ENCODE measurements around the gene RBPMS2.

The RBPMS2 gene

GRCh38 chr15:64696481-64696880 is 78.9 kb downstream of the RBPMS2 start:
- H3K36me3 ChIP-seq (ENCODE audit: control insufficient read depth, insufficient read depth, low read length): peaks cover 19% of the 10 kb centered on the region
- H3K4me1 ChIP-seq (ENCODE audit: control insufficient read depth, insufficient read depth, low read length): peaks cover 31% of the 10 kb centered on the region
- H3K27me3 ChIP-seq (ENCODE audit: control insufficient read depth, insufficient read depth, low read length, poor library complexity, severe bottlenecking): no peaks in the 10 kb centered on the region
- no peak overlapping the region for H3K27ac ChIP-seq (ENCODE audit: insufficient read depth, low read depth, low read length, poor library complexity, severe bottlenecking)
- WGBS, 2 experiments: 93 to 100% methylated on average over 3 of the region's 3 CpGs
- no peak overlapping the region for H3K4me3 ChIP-seq (ENCODE audit: insufficient read depth, low read depth, low read length)
- H3K9me3 ChIP-seq (ENCODE audit: control insufficient read depth, low read length): no peaks in the 10 kb centered on the region

- Histone ChIP-seq H3K36me3 (ENCODE audit: control insufficient read depth, insufficient read depth, low read length) (peaks cover 26% of the 10 kb centered on the region), H3K4me1 (ENCODE audit: control insufficient read depth, insufficient read depth, low read length) (peaks cover 22% of the 10 kb centered on the region)
Observed at GRCh38 chr15:64695561-64695992, 79.8 kb downstream of the RBPMS2 start.

GRCh38 chr15:64694816-64695215 is 80.6 kb downstream of the RBPMS2 start:
- no peaks in the 10 kb centered on the region for H3K9me3 ChIP-seq (ENCODE audit: control insufficient read depth, low read length)
- H3K36me3 ChIP-seq (ENCODE audit: control insufficient read depth, insufficient read depth, low read length): peaks cover 33% of the 10 kb centered on the region
- H3K4me3 ChIP-seq (ENCODE audit: insufficient read depth, low read depth, low read length): no peak overlapping the region
- H3K4me1 ChIP-seq (ENCODE audit: control insufficient read depth, insufficient read depth, low read length): peaks cover 15% of the 10 kb centered on the region
- WGBS, 2 experiments: 91 to 98% methylated on average over 2 of the region's 2 CpGs
- peak overlapping the region; percentile 31 for H3K27ac ChIP-seq (ENCODE audit: insufficient read depth, low read depth, low read length, poor library complexity, severe bottlenecking)
- no peaks in the 10 kb centered on the region for H3K27me3 ChIP-seq (ENCODE audit: control insufficient read depth, insufficient read depth, low read length, poor library complexity, severe bottlenecking)

More at GRCh38 chr15:64695561-64695992, 79.8 kb downstream of the RBPMS2 start:
- H3K27ac ChIP-seq (ENCODE audit: insufficient read depth, low read depth, low read length, poor library complexity, severe bottlenecking): no peak overlapping the region
- no peaks in the 10 kb centered on the region for H3K9me3 ChIP-seq (ENCODE audit: control insufficient read depth, low read length)
- no peak overlapping the region for H3K4me3 ChIP-seq (ENCODE audit: insufficient read depth, low read depth, low read length)
- no peaks in the 10 kb centered on the region for H3K27me3 ChIP-seq (ENCODE audit: control insufficient read depth, insufficient read depth, low read length, poor library complexity, severe bottlenecking)
- WGBS, 2 experiments: 76 to 94% methylated on average over 1 to 6 of the region's 6 CpGs

GRCh38 chr15:64693134-64693533 is 82.3 kb downstream of the RBPMS2 start:
- Histone ChIP-seq H3K36me3 (ENCODE audit: control insufficient read depth, insufficient read depth, low read length) (peaks cover 45% of the 10 kb centered on the region), H3K4me3 (ENCODE audit: insufficient read depth, low read depth, low read length) (no peak overlapping the region), H3K9me3 (ENCODE audit: control insufficient read depth, low read length) (no peaks in the 10 kb centered on the region), H3K4me1 (ENCODE audit: control insufficient read depth, insufficient read depth, low read length) (no peaks in the 10 kb centered on the region), H3K27me3 (ENCODE audit: control insufficient read depth, insufficient read depth, low read length, poor library complexity, severe bottlenecking) (no peaks in the 10 kb centered on the region), H3K27ac (ENCODE audit: insufficient read depth, low read depth, low read length, poor library complexity, severe bottlenecking) (no peak overlapping the region)
- WGBS, 2 experiments: 96 to 97% methylated on average over 5 of the region's 5 CpGs

GRCh38 chr15:64691896-64692565 is 83.4 kb downstream of the RBPMS2 start:
- no peak overlapping the region for H3K27ac ChIP-seq (ENCODE audit: insufficient read depth, low read depth, low read length, poor library complexity, severe bottlenecking)
- peaks cover 51% of the 10 kb centered on the region for H3K36me3 ChIP-seq (ENCODE audit: control insufficient read depth, insufficient read depth, low read length)
- 91 to 94% methylated on average over 9 of the region's 9 CpGs for WGBS, 2 experiments
- H3K9me3 ChIP-seq (ENCODE audit: control insufficient read depth, low read length): no peaks in the 10 kb centered on the region
- H3K4me1 ChIP-seq (ENCODE audit: control insufficient read depth, insufficient read depth, low read length): no peaks in the 10 kb centered on the region
- H3K27me3 ChIP-seq (ENCODE audit: control insufficient read depth, insufficient read depth, low read length, poor library complexity, severe bottlenecking): no peaks in the 10 kb centered on the region
- no peak overlapping the region for H3K4me3 ChIP-seq (ENCODE audit: insufficient read depth, low read depth, low read length)

GRCh38 chr15:64690578-64691296 is 84.7 kb downstream of the RBPMS2 start:
- Histone ChIP-seq H3K4me3 (ENCODE audit: insufficient read depth, low read depth, low read length) (no peak overlapping the region), H3K27ac (ENCODE audit: insufficient read depth, low read depth, low read length, poor library complexity, severe bottlenecking) (no peak overlapping the region), H3K9me3 (ENCODE audit: control insufficient read depth, low read length) (no peaks in the 10 kb centered on the region), H3K36me3 (ENCODE audit: control insufficient read depth, insufficient read depth, low read length) (peaks cover 51% of the 10 kb centered on the region), H3K4me1 (ENCODE audit: control insufficient read depth, insufficient read depth, low read length) (no peaks in the 10 kb centered on the region), H3K27me3 (ENCODE audit: control insufficient read depth, insufficient read depth, low read length, poor library complexity, severe bottlenecking) (no peaks in the 10 kb centered on the region)
- WGBS, 2 experiments: 95 to 98% methylated on average over 6 of the region's 6 CpGs

- no peak overlapping the region for H3K4me3 ChIP-seq (ENCODE audit: insufficient read depth, low read depth, low read length)
- 90 to 96% methylated on average over 3 of the region's 3 CpGs for WGBS, 2 experiments
- peaks cover 46% of the 10 kb centered on the region for H3K36me3 ChIP-seq (ENCODE audit: control insufficient read depth, insufficient read depth, low read length)
- H3K27me3 ChIP-seq (ENCODE audit: control insufficient read depth, insufficient read depth, low read length, poor library complexity, severe bottlenecking): no peaks in the 10 kb centered on the region
- H3K27ac ChIP-seq (ENCODE audit: insufficient read depth, low read depth, low read length, poor library complexity, severe bottlenecking): no peak overlapping the region
- no peaks in the 10 kb centered on the region for H3K9me3 ChIP-seq (ENCODE audit: control insufficient read depth, low read length)
- no peaks in the 10 kb centered on the region for H3K4me1 ChIP-seq (ENCODE audit: control insufficient read depth, insufficient read depth, low read length)
Observed at GRCh38 chr15:64690008-64690407, 85.4 kb downstream of the RBPMS2 start.

All from ectodermal cell (in vitro differentiated cells).